Activated T-helper 2 cell treated with anti-CD3 and anti-CD28 coated beads, Interferon-gamma antibody, Interleukin-2, Interleukin-4, amounts not matched to agents 10 μg/mL and 5 μg/mL and 100 μg/mL, durations not matched to agents 14 hours and 24 hours and 36 hours (primary cell): ENCODE data around the gene PALLD. TPM values are rescaled to one million over a fixed set of nuclear protein-coding genes. Genes with fewer than 3 reads are reported as not detected.

Experiments used
- DNase-seq: peaks from one replicate; pipeline ENCODE4 v3.0.0; 2021; ENCODE audit warnings: low spot score
- H3K27ac Mint-ChIP-seq: one replicate; pipeline ENCODE4 v1.8.0; 2021; ENCODE audit warnings: mixed read lengths
- H3K27me3 Mint-ChIP-seq: one replicate; pipeline ENCODE4 v1.8.0; 2021; ENCODE audit warnings: low read depth, mixed read lengths
- H3K36me3 Mint-ChIP-seq: one replicate; pipeline ENCODE4 v1.8.0; 2021; ENCODE audit warnings: low read depth, mixed read lengths
- H3K4me1 Mint-ChIP-seq: one replicate; pipeline ENCODE4 v1.8.0; 2021; ENCODE audit warnings: low read depth, mixed read lengths
- H3K4me3 Mint-ChIP-seq: one replicate; pipeline ENCODE4 v1.8.0; 2021; ENCODE audit warnings: low read depth, mild to moderate bottlenecking, moderate library complexity, mixed read lengths
- H3K9me3 Mint-ChIP-seq: one replicate; pipeline ENCODE4 v1.8.0; 2021; ENCODE audit warnings: mixed read lengths
- intact Hi-C: fragments of 100-400 bp; cut with micrococcal nuclease; formaldehyde crosslinking; loops from one replicate; pipeline ENCODE4 v1.15.1; 2023
- total RNA-seq: library from RNA; stranded (reverse); gene quantifications from 2 replicates; pipeline ENCODE4 v1.2.3, GENCODE V29; 2022

The PALLD gene
- total RNA-seq, 1 donor from 2014 or later = 19.8 TPM

GRCh38 chr4:168678751-168679366, 182.0 kb downstream of the PALLD start:
- no peaks in the 10 kb centered on the region for H3K4me1 Mint-ChIP-seq
- intact Hi-C loops = no loop called here
- no peak overlapping the region for H3K27ac Mint-ChIP-seq

GRCh38 chr4:168679397-168679796, 182.5 kb downstream of the PALLD start:
- peaks cover 4% of the 10 kb centered on the region for H3K27me3 Mint-ChIP-seq
- no peaks in the 10 kb centered on the region for H3K4me1 Mint-ChIP-seq
- no peaks in the 10 kb centered on the region for H3K36me3 Mint-ChIP-seq
- DNase-seq = no peak
- H3K4me3 Mint-ChIP-seq = no peak overlapping the region
- intact Hi-C loops = no loop called here
- no peaks in the 10 kb centered on the region for H3K9me3 Mint-ChIP-seq
- no peak overlapping the region for H3K27ac Mint-ChIP-seq

More at GRCh38 chr4:168678751-168679366, 182.0 kb downstream of the PALLD start:
- no peak overlapping the region for H3K4me3 Mint-ChIP-seq
- no peak for DNase-seq
- no peaks in the 10 kb centered on the region for H3K36me3 Mint-ChIP-seq
- H3K9me3 Mint-ChIP-seq = no peaks in the 10 kb centered on the region
- peaks cover 4% of the 10 kb centered on the region for H3K27me3 Mint-ChIP-seq

- Mint-ChIP-seq H3K27me3 (peaks cover 8% of the 10 kb centered on the region), H3K4me3 (no peak overlapping the region), H3K27ac (no peak overlapping the region), H3K4me1 (no peaks in the 10 kb centered on the region), H3K36me3 (no peaks in the 10 kb centered on the region), H3K9me3 (no peaks in the 10 kb centered on the region)
- no peak for DNase-seq
- intact Hi-C loops = no loop called here
Observed at GRCh38 chr4:168679819-168680218, 183.0 kb downstream of the PALLD start.

- no peak for DNase-seq
- Mint-ChIP-seq H3K27ac (no peak overlapping the region), H3K4me3 (no peak overlapping the region), H3K4me1 (no peaks in the 10 kb centered on the region), H3K9me3 (no peaks in the 10 kb centered on the region), H3K27me3 (peaks cover 9% of the 10 kb centered on the region), H3K36me3 (no peaks in the 10 kb centered on the region)
- intact Hi-C loops = no loop called here
Observed at GRCh38 chr4:168682898-168683500, 186.1 kb downstream of the PALLD start.

GRCh38 chr4:168683595-168683994, 186.7 kb downstream of the PALLD start:
- Mint-ChIP-seq H3K4me1 (no peaks in the 10 kb centered on the region), H3K27ac (no peak overlapping the region), H3K36me3 (no peaks in the 10 kb centered on the region), H3K9me3 (no peaks in the 10 kb centered on the region), H3K27me3 (peaks cover 9% of the 10 kb centered on the region), H3K4me3 (no peak overlapping the region)
- intact Hi-C loops = no loop called here
- no peak for DNase-seq

- Mint-ChIP-seq H3K4me3 (no peak overlapping the region), H3K27ac (no peak overlapping the region), H3K4me1 (no peaks in the 10 kb centered on the region), H3K9me3 (no peaks in the 10 kb centered on the region), H3K27me3 (peaks cover 10% of the 10 kb centered on the region), H3K36me3 (no peaks in the 10 kb centered on the region)
- intact Hi-C loops = no loop called here
- DNase-seq = no peak
Observed at GRCh38 chr4:168685136-168685809, 188.4 kb downstream of the PALLD start.

- Mint-ChIP-seq H3K4me3 (no peak overlapping the region), H3K27me3 (peaks cover 18% of the 10 kb centered on the region), H3K4me1 (no peaks in the 10 kb centered on the region), H3K27ac (no peak overlapping the region), H3K9me3 (no peaks in the 10 kb centered on the region), H3K36me3 (no peaks in the 10 kb centered on the region)
- DNase-seq = no peak
- intact Hi-C loops = no loop called here
Observed at GRCh38 chr4:168688584-168688983, 191.7 kb downstream of the PALLD start.

GRCh38 chr4:168689791-168690190, 192.9 kb downstream of the PALLD start:
- Mint-ChIP-seq H3K4me3 (no peak overlapping the region), H3K27ac (no peak overlapping the region), H3K27me3 (peaks cover 19% of the 10 kb centered on the region), H3K36me3 (no peaks in the 10 kb centered on the region), H3K4me1 (no peaks in the 10 kb centered on the region), H3K9me3 (no peaks in the 10 kb centered on the region)
- intact Hi-C loops = no loop called here
- no peak for DNase-seq

GRCh38 chr4:168690199-168690598, 193.3 kb downstream of the PALLD start:
- H3K4me3 Mint-ChIP-seq = no peak overlapping the region
- no peak for DNase-seq
- no peaks in the 10 kb centered on the region for H3K9me3 Mint-ChIP-seq
- H3K27ac Mint-ChIP-seq = no peak overlapping the region
- no peaks in the 10 kb centered on the region for H3K4me1 Mint-ChIP-seq
- peaks cover 18% of the 10 kb centered on the region for H3K27me3 Mint-ChIP-seq
- intact Hi-C loops = no loop called here
- no peaks in the 10 kb centered on the region for H3K36me3 Mint-ChIP-seq

GRCh38 chr4:168691631-168692369, 194.9 kb downstream of the PALLD start:
- no peak overlapping the region for H3K4me3 Mint-ChIP-seq
- no peaks in the 10 kb centered on the region for H3K9me3 Mint-ChIP-seq
- H3K27ac Mint-ChIP-seq = no peak overlapping the region
- intact Hi-C loops = no loop called here
- H3K27me3 Mint-ChIP-seq = peaks cover 24% of the 10 kb centered on the region
- no peak for DNase-seq
- H3K4me1 Mint-ChIP-seq = no peaks in the 10 kb centered on the region
- no peaks in the 10 kb centered on the region for H3K36me3 Mint-ChIP-seq

GRCh38 chr4:168693750-168694490, 197.1 kb downstream of the PALLD start:
- Mint-ChIP-seq H3K9me3 (no peaks in the 10 kb centered on the region), H3K27ac (no peak overlapping the region), H3K4me3 (no peak overlapping the region), H3K27me3 (peaks cover 31% of the 10 kb centered on the region), H3K36me3 (no peaks in the 10 kb centered on the region), H3K4me1 (no peaks in the 10 kb centered on the region)
- no peak for DNase-seq
- intact Hi-C loops = no loop called here

- Mint-ChIP-seq H3K36me3 (no peaks in the 10 kb centered on the region), H3K9me3 (no peaks in the 10 kb centered on the region), H3K27me3 (peaks cover 31% of the 10 kb centered on the region), H3K27ac (no peak overlapping the region), H3K4me3 (no peak overlapping the region), H3K4me1 (no peaks in the 10 kb centered on the region)
- no peak for DNase-seq
- intact Hi-C loops = no loop called here
Observed at GRCh38 chr4:168694667-168695066, 197.8 kb downstream of the PALLD start.
